Stimulated activated naive B cell treated with anti-CD40 and anti-IgM and Interleukin-4, amounts not matched to agents 10 μg/mL and 1 μg/mL and 100 μg/mL, for 72 hours (primary cell): ENCODE measurements around the gene COBLL1.

ENCODE experiments used
- ATAC-seq, 2 donors: fragments of 150-1000 bp; cut with Tn5 transposase; replicated peaks; 2 replicates each; pipeline ENCODE4 v1.10.0; 2021; ENCODE audit warnings: moderate library complexity in 1 of 2
- DNase-seq: peaks from one replicate; pipeline ENCODE4 v3.0.0; 2021
- H3K27ac Mint-ChIP-seq: one replicate; pipeline ENCODE4 v1.8.0; 2022; ENCODE audit warnings: mild to moderate bottlenecking, mixed read lengths
- H3K27me3 Mint-ChIP-seq, 2 donors: one replicate each; pipeline ENCODE4 v1.8.0; 2022; ENCODE audit warnings: mixed read lengths in 2 of 2
- H3K36me3 Mint-ChIP-seq, 2 donors: one replicate each; pipeline ENCODE4 v1.8.0; 2022; ENCODE audit warnings: mixed read lengths in 2 of 2, mild to moderate bottlenecking in 1 of 2
- H3K4me1 Mint-ChIP-seq, 2 donors: one replicate each; pipeline ENCODE4 v1.8.0; 2022; ENCODE audit warnings: mixed read lengths in 2 of 2, mild to moderate bottlenecking in 1 of 2
- H3K4me3 Mint-ChIP-seq, 2 donors: one replicate each; pipeline ENCODE4 v1.8.0; 2022; ENCODE audit warnings: mild to moderate bottlenecking in 2 of 2, mixed read lengths in 2 of 2, moderate library complexity in 1 of 2
- H3K9me3 Mint-ChIP-seq, 2 donors: one replicate each; pipeline ENCODE4 v1.8.0; 2022; ENCODE audit warnings: mixed read lengths in 2 of 2, mild to moderate bottlenecking in 1 of 2

The COBLL1 gene

DNA sequence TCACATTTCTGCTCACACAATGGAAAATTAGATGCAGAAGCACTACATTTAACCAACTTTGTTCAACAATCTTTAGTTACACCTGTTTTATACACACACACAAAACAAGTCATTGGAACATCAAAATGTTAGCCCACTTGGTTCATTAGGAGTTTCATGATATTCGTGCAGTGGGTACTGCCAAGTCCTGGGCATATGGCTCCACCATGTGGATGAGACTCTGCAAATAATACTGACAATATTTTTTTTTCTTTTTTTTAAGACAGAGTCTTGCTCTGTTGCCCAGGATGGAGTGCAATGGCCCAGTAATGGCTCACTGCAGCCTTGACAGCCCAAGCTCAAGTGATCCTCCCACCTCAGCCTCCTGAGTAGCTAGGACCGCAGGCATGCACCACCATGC lies 185.9 kb downstream of the COBLL1 start:
- peaks cover 19 to 23% of the 10 kb centered on the region in 2 donors for H3K9me3 Mint-ChIP-seq
- H3K4me3 Mint-ChIP-seq, result no peak overlapping the region
- ATAC-seq (no peak), DNase-seq (no peak)
- H3K36me3 Mint-ChIP-seq, result peaks cover 20 to 52% of the 10 kb centered on the region in 2 donors
- no peaks in the 10 kb centered on the region for H3K27me3 Mint-ChIP-seq
- no peak overlapping the region for H3K27ac Mint-ChIP-seq
- no peaks in the 10 kb centered on the region for H3K4me1 Mint-ChIP-seq

DNA sequence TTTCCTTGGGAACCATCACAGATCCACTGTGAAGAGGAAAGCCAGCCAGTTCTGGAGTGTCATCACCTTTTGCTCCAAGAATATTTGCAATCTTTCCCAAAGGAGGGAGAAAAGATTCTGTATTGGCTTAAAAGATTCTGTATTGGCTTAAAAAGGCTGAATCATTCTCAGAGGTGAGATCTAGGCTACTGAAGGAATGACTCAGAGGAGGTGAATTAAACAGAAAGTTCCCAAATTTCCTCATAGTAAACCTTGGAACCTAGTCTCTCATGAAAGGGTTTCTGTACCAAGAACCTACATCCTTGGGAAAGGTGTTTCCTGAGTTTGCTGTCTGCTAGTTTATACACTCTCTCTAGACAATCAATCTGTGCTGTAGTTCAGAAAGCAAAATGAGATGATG lies 186.3 kb downstream of the COBLL1 start:
- DNase-seq, result no peak
- Mint-ChIP-seq H3K27ac (no peak overlapping the region), H3K4me1 (no peaks in the 10 kb centered on the region), H3K9me3 (peaks cover 24 to 27% of the 10 kb centered on the region in 2 donors), H3K4me3 (no peak overlapping the region), H3K27me3 (no peaks in the 10 kb centered on the region), H3K36me3 (peaks cover 21 to 55% of the 10 kb centered on the region in 2 donors)
- no peak for ATAC-seq

DNA sequence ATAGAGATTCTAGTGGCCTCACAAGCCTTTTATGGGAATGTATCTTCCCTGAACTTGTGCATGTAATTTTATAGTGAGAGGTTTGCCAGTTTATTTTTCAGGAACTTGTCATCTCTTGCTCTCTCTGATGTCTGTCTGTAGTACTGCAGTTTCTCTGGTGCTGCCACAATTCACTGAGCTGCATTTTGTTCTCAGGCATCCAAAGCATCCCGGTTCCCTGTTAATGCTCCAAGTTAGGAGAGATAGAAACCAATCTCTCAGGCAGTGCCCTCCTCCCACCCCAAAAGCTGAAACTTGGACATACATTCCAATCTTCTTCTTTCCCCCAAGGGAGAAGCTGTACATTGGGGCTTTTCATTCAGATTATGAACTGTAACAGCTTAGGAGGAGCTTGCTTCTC lies 190.3 kb downstream of the COBLL1 start:
- Mint-ChIP-seq H3K27ac (no peak overlapping the region), H3K4me3 (no peak overlapping the region), H3K27me3 (no peaks in the 10 kb centered on the region), H3K9me3 (peaks cover 37 to 50% of the 10 kb centered on the region in 2 donors), H3K4me1 (no peaks in the 10 kb centered on the region), H3K36me3 (peaks cover 11 to 30% of the 10 kb centered on the region in 2 donors)
- no peak for DNase-seq
- no peak for ATAC-seq

DNA sequence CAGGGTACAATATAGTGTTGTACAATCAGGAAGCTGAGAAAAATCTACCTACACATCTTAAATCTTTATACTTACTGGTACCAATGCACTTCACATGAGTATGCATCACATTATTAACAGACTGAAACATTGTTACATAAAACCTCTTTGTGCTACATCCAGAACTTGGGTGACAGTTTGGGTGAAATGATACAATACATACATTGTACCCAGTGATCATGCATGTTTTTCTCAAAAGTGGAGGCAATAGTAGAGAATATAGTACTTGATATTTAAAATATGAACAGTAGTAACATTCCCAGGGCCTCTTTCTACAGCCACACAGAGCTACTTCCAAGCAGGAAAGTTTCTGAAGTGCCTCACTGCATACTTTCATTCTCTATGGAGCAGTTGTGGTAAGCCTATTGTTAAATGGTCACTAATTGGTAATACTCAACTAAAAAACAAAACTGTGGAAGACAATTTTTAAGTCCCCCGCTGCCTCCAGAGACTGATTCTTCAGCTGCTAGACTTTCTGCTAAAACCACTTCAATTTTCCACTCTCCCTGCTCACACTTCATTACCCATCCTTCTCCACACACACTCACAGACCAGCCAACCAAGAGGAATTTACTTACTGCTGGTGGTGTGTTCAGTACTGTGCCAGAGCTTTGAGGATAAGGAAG lies 197.5 kb downstream of the COBLL1 start:
- Mint-ChIP-seq H3K4me1 (no peaks in the 10 kb centered on the region), H3K9me3 (peaks cover 12 to 21% of the 10 kb centered on the region in 2 donors), H3K27me3 (no peaks in the 10 kb centered on the region), H3K4me3 (no peak overlapping the region), H3K27ac (no peak overlapping the region), H3K36me3 (no peaks in the 10 kb centered on the region)
- no peak for ATAC-seq
- no peak for DNase-seq

DNA sequence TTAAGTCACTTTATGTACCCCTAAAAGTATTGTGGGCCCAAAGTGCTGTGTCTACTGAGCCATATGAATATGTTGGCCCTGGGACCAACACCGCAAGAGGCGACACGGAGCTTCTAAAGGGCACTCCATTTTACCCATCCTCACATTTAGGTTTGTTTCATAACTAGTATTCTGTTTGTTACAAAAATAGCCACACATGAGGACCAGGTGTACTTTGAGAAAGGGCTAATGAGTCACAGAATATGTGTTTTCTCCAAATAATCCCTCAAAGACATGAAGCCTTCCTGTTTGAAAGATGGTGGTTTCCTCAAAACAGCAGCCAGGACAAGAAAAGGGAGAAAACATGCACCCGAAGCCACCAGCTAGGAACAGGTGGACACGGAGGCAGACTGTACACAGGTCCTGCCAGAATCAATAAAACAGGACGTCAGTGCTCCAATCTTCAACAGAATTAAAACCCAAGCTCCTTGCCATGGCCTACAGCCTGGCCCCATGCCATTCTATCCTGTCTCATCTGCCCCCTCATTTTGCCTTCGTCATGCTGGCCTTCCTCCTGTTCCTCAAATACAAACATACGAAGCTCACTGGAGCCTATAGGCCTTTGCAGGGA lies 198.6 kb downstream of the COBLL1 start:
- Mint-ChIP-seq H3K27me3 (no peaks in the 10 kb centered on the region), H3K4me3 (no peak overlapping the region), H3K9me3 (peaks cover 9 to 15% of the 10 kb centered on the region in 2 donors), H3K27ac (no peak overlapping the region), H3K4me1 (no peaks in the 10 kb centered on the region), H3K36me3 (no peaks in the 10 kb centered on the region)
- ATAC-seq (no peak), DNase-seq (no peak)

DNA sequence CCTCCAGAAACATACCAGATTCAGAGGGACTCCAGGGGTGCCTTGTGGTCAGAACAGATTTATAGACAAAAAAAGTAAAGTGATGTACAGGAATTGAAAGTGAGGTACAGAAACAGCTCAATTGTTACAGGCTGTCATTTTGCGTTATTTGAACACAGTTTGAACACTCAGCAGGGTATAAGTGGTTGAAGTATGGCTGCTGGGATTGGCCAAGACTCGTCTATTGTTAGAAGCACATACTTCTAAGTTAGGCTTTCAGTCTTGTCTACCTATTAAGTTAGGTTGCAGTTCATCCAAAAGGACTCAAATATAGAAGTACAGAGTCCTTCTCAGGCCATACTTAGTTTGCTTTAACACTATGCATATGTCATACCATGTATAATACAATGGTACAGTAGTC lies 199.4 kb downstream of the COBLL1 start:
- no peak for DNase-seq

More for the DNA sequence above, 199.4 kb downstream of the COBLL1 start:
- Mint-ChIP-seq H3K36me3 (no peaks in the 10 kb centered on the region), H3K9me3 (peaks cover 5 to 7% of the 10 kb centered on the region in 2 donors), H3K27me3 (no peaks in the 10 kb centered on the region), H3K4me3 (no peak overlapping the region), H3K27ac (no peak overlapping the region), H3K4me1 (no peaks in the 10 kb centered on the region)
- no peak for ATAC-seq
